ENCODE results near the gene TADA1.

TADA1 gene, protein sequence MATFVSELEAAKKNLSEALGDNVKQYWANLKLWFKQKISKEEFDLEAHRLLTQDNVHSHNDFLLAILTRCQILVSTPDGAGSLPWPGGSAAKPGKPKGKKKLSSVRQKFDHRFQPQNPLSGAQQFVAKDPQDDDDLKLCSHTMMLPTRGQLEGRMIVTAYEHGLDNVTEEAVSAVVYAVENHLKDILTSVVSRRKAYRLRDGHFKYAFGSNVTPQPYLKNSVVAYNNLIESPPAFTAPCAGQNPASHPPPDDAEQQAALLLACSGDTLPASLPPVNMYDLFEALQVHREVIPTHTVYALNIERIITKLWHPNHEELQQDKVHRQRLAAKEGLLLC

DNA sequence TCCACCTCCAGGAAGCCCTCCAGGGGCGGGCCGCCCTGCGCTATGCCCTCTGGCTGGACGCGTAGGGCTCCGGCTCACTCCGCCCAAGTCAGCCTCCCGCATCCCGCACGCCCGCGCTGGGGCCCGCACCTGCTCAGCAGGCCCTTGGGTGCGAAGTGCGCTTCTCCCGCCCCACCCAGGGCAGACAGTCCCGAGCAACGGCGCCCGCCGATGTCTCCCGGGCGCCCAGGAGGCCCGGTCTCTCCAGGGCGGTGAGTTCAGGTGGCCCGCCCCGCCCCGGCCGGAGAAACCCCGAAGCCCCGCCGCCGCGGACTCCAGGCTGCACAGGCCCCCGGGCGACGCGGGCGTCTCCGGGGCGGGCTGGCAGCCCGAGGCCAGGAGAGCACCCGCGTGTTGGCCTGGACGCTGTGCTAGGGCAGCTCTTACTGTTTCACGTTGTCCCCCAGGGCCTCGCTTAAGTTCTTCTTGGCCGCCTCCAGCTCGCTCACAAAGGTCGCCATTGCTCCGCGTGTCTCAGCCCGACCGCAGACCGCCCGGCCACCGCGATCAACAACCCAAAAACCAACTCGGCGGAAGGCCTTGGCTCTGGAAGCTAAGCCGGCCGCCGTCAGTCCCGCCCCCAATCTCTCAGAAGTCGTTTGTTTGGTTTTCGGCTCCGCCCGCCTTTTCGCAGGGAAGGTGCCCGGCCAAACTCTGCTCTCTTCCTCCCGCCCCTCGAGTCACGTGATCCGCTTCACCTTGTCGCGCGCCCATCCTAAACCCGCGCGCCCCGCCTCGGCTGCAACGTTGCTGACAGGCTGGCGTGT, at the start of gene TADA1:
Gene TADA1, minus strand, starts transcription at position 531 of the 806 bp plus-strand sequence. Its CDS starts 31 bp downstream, at position 500.
- DNase-seq (ENCODE audit: low read depth), result peak; percentile 92

DNA sequence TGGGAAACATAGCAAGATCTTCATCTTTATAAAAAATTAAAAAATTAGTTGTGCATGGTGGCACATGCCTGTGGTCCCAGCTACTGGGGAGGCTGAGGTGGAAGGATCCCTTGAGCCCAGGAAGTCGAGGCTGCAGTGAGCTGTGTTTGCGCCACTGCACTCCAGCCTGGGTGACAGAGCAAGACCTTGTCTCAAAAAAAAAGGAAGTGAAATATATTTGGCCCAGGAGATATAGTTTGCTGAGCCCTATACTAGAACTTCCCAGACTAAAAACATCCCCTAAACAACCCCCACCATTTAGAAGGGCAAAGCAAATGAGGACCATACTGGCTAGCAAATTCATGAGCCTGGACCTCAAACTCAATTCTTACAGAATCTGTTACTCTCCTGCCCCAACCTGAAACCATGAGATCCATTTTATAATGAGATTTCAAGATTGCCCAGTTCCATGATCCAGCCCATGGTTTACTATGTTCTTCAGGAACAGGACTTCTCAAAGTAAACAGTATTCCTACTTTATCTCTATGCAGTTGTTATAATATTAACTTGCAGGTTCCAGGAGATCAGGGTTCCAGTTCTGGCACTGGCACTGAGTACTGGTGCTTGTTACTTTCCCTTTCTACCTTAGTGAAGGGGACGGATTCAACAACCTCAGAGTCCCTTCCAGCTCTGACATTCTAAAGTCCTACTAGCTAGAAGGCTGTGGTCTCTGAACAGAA, 48.9 kb upstream of the TADA1 start:
- DNase-seq (ENCODE audit: low read depth), result no peak

DNA sequence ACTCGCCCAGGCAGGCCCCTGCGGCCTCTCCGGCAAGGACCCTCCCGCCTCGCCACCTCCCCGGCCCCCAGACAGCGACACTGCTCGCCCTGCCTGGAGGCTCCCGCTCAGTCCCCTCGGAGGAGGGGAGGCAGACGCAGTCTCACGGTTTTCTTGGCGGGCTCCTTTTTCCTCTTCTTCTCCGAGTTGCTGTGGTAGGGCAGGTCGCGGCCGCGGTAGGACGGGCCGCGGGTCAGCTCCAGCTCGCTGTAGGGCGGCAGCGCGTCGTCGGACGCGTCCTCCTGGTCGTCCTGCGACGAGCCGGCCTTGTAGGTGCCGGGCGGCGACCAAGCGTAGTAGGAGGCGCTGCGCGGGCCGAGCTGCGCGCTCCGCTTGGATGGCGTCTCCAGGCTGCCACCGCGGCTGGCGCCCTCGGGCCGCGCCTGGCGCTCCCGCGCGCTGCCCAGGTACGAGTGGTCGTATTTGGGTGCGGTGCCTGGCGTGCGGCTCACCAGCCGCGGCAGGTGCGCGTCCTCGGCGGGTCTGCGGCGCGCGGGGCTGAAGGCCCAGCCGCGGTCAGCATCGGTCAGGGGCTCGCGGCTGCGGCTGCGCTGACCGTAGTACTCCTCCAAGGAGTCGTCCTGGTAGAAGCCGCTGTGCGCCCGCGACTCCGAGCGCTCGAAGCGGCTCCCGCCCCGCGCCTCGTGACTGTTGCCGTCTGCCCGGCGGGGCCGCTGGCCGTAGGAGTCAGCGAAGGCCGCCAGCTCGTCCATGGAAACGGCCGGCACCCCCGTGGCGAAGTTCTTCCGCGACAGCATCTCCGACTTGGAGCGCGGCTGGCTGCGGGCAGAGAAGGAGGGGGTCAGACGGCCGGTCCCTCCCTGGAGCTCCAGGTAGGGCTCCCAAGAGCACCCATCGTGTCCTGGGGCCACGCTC, 44.8 kb upstream of the TADA1 start:
- no peak for DNase-seq (ENCODE audit: low read depth)

DNA sequence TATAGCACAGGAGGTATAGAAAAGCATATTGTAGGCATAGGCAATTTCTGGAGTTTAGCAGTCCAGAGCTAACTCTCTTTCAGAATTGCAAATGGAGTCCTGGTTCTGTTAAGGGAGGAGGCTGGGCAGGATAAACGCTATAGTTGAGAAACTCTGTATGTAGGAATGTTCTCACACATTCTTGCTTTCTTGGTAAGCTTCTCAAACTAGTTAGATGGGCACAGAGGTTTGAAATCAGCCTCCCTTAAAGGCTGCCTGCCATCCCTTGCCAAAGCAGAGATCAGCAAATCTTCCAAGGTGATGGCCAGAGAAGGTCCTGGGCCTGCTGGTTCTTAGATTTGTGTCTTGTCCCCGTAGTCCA, 42.9 kb upstream of the TADA1 start:
- DNase-seq (ENCODE audit: low read depth), result no peak

DNA sequence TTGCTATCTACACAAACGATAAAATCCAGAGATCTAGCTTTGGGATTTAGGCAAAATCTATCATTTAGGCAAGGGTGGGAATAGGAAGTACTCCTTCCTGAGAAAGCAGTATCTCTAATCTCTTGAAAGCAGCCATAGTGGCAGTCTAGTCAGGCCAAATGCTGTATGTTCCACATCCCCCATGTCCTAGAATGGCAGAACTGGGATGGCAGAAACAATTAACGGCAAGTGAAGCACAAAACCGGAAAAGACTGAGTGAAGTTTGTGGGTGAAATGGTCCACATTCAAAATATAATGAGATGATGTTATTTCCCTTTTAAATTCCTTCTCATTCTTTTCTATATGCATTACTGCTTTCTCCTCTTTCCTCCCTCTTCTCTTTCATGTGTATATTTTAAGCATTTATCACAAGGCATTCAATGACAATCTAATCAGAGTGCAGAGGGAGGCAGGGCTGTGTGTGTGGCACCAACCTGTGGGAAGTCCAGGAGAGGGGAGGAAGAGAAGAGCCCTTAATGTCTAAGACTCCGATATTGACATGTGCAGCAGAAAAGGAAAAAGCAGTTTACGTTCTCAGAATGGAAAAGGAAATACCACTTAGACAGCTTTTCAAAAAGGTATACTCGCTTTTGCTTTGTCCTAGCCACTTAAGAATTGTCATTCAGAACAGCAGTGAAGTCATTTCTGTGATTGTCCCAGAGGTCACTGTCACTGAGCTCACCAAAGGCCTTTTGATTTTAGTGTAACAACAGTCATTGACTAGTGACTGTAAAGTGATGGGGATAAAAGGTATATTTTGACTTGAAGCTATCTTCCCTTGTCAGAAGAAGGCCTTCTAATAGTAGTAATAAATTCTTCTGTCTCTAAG, 42.3 kb upstream of the TADA1 start:
- DNase-seq (ENCODE audit: low read depth), result no peak

DNA sequence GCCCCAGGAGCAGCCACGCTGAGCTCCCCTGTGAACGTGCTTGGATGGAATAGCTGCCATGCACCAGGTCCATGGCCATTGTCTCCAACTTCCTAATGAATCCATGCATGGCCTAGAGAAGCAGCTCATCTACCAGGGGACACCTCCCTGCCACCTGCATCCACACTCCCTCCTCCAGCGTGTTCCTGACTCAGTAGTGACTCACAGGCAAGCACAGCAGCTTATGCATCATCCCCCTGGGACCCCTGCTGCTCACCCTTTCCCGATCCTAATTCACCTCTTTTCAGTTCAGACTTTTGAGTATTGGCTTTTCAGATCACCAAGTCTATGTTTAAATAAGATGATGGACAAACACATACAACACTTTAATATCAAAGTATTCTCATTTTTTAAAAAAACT, 39.9 kb upstream of the TADA1 start:
- no peak for DNase-seq (ENCODE audit: low read depth)

DNA sequence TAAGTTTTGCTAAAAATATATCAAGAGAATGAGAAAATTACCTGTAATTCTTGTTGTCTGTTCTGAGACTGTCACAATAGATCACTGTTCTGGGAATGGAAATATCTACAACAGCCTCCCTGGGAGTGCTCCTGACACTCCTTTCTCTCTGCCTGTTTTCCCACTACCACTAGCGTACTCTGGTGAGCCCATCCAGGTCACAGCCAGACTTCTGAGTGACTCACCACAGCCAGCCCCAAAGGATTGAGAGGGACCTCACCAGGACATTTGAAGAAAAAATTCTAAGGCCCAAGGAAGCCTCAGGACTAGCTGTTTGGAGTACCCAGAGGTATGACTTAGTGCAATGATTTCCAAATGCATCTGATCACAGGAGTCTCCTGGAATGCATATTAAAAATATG, 39.0 kb upstream of the TADA1 start:
- DNase-seq (ENCODE audit: low read depth), result no peak

DNA sequence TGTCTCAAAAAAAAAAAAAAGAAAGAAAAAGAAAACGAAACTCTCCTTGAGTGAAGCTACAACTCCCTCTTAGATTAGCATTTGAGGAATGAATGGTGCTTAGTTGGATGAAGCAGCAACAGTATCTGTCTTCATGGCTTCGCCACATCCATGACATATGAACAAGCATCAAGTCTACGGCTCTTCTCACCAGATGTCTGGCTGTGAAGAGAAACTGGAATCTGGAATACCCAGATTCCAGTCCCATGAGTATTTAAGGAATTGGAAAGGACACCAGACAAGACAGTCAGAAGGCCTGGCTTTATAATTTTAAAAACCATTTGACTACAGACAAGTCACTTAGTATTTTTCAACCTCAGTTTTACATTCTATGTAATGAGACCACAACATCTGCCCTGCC, 38.0 kb upstream of the TADA1 start:
- no peak for DNase-seq (ENCODE audit: low read depth)

DNA sequence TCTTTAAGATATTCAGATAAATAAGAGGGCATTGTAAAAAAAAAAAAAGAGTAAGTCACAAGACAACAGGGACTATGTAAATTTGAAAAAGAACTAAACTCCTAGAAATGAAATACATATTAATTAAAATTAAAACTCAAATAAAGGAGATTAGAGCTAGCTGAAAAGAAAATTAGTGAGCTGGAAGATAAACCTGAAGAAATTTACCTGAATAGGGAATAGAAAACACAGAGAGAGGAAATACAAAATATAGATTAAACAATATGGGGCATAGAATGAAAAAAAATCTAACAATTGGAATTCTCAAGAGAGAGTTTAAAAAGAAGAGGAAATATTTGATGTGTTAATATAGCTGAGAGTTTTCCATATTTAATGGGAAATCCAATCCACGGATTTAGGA, 35.6 kb upstream of the TADA1 start:
- no peak for DNase-seq (ENCODE audit: low read depth)

DNA sequence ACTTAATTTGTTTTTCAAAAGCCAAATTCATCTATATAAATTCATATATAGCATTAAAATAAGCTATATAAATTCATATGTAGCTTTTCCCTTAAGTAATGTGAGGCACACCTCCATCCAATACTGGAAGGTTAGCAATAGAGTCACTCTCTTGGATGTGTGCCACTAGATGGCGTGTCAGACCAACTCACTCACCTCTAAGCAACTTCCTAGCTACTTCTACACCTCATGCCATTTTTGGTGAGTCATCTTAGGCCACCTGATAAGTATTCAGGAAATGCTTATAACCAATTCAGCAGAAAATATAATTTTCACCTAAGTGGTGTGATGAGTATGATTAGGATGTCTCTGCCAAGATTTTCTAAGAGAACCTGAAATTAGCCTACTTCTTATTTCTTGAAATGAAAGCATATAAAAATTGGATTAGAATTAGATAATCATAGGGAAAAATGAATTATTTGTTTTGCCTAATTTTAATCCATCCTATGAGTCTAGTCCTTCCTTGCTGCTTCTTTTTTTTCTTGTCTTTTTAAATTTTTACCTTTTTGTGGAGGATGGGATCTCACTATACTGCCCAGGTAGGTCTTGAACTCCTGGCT, 34.4 kb upstream of the TADA1 start:
- no peak for DNase-seq (ENCODE audit: low read depth)

DNA sequence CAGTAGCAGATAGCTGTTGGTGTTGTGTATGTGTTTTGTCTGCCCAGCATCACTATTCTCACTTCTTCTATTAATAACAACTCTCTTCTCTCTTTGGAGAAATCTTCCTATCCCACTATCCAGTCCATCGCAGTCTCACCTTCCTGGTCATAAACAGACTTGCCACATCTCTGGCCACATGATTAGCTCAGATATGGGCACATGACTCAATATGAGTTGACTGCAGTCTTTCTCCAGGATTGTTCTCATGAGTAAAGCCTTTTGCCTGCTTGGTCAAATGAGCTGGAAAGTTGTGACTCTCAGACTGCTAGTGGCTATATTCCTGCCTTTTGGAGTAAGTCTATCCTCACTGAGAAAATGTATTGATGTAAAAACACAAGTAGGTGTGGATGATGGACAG, 32.9 kb upstream of the TADA1 start:
- DNase-seq (ENCODE audit: low read depth), result no peak

DNA sequence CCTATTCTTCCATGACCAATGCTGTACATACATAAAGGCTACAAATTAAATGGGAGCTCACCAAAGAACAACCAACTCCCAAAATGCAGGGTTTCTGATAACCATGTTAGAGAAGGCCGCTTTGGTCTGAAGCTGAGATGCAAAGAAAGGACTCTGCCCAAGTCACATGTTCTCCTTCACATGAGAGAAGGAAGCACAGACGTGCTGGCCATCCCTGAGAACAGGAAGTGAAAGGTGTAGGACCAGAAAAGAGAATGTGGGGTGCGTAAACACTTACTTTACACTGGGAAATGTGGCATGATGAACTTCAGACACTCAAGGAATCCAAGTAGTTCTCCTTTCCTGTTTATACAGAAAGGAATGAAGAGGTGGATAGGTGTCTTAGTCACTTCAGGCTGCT, 31.7 kb upstream of the TADA1 start:
- DNase-seq (ENCODE audit: low read depth), result no peak

DNA sequence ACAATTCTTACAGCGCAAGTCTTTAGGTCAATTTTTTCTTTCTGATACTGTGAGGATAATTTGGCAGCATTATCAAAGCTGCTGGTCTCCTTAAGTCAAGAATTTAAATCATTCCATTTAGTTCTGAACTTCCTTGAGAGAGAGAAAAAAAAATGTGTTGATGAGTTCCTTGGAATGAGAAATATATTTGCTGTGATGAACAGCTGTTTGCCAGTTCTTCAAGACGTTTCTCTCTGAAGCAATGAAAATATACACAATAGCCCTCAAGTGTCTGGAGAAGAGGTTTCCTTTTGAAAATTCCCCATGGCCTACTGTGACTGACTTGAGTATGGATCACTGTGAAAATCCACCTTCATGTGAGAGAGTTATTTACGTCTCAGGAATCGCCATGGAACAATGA, 31.0 kb upstream of the TADA1 start:
- DNase-seq (ENCODE audit: low read depth), result no peak

DNA sequence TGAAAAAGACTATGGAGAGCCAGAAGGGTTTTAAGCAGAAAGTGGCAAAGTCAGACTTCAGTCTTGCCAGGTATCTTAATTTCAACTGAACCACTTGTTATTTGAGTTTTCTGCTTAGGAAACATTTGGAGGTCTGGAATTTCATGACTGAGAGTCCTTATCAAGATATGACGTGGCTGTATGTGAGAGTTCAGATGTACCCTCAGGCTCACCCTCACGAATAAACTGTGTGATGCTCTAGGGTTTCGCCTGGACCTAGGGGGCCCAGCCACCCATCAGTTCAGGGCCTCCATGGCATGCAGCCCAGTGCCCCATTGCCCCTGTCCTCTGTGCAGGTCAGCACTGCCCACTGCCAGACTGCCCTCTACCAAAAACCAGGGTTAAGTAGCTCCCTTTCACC, 30.6 kb upstream of the TADA1 start:
- no peak for DNase-seq (ENCODE audit: low read depth)

DNA sequence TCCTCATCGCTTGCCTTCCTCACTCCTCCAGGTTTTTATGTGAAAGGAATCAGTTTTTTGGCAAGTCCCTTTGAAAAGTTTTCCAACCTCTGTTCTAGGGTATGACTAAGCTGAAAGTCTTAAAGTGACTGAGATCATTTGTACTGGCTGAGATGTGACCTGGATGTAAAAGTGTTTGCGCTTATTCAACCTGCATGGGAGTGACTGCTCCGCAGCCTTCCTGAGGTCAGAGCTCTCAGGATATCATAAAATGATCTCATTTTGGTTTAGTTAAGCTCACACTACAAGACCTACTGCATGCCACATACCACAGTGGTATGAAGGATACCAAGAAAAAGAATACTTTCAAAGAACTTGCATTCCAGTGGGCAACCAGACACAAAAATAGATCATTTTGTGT, 29.8 kb upstream of the TADA1 start:
- DNase-seq (ENCODE audit: low read depth), result no peak

DNA sequence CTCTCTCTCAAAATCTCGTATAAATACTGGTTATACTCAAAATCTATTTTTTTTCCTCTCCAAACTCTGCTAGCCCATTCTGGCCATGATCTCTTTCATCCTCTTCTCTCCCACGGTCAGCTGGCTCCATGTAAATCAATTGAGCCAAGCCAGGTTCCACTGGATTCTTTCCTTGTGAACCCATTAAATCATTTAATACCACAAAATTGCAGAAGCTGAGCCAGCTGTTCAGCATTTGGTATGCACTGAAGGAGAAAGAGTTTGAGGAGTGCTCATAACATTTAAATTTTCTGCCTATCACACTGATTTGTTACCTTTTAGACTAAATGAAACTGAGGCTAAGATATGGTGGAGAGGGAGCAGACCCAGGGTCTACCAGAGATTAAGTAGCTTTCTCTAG, 29.1 kb upstream of the TADA1 start:
- DNase-seq (ENCODE audit: low read depth), result no peak

DNA sequence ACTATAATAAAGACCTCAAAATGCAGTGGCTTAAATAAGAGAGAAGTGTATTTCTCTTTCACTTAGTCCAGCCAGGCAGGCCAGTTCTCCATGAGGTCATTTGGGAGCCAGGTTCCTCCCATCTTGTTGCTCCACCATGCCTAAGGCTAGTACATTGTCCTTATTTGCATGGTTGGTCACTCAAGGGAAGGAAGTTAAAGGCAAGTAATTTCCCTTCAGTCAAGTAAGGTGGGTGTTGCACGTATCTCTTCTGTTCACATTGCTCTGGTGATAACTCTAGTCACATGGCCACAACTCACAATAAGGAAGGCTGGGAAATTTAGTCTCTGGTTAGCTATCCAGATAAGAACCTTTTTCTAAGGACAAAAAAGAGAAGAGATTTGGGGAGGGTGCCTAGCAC, 27.2 kb upstream of the TADA1 start:
- DNase-seq (ENCODE audit: low read depth), result no peak

DNA sequence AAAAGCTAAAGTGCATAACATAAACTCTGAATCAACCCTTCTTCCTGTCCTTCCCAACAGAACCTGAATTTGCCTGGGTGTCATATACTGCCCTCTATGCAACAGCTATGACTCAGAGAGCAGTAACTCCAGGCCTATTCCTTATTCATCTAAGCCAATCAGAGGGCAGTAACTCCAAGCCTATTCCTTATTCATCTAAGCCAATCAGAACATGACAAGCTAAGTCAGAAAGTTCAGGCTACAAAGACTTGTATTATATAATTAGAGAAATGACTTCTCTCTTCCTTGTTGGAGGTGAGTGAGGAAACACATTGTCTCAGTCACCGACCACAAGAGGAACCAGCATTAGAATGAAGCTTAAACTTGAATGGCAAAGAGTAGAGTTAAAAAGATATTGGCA, 26.2 kb upstream of the TADA1 start:
- DNase-seq (ENCODE audit: low read depth), result no peak

DNA sequence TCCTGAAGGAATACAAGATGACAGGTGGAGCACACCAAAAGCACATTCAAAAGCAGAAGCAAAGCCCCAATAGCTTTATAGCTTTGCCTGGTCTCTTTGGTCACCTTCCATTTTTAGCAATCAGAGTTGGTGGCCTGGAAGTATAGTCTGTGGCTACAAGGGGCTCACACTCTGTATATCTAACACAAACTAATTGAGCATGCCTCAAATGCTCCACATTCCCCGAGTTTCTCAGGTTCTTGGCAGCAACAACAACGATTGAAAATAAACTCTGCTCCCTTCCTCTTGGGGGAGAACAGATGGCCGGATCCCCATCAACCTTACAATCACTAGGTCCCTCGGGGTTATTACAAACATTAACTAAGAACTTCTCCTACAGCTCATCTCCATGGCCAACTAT, 24.9 kb upstream of the TADA1 start:
- no peak for DNase-seq (ENCODE audit: low read depth)

DNA sequence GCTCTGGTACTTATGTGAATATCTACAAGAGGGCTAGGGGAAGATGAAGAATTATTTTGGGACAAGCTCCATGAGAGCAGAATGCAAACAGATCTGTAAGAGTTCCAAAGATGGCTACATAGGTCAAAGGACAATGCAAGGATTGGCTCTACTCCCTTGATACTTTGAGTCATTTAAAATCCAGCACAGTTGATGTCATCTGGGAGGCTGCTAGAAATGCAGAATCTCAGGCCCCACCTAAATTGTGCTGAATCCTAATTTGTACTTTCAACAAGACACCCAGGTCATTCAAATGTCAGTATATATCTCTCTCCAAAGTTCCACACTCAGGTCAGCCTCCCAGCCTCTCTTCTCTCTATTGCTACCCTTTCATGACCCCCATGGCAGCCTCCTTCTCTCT, 23.7 kb upstream of the TADA1 start:
- no peak for DNase-seq (ENCODE audit: low read depth)

DNA sequence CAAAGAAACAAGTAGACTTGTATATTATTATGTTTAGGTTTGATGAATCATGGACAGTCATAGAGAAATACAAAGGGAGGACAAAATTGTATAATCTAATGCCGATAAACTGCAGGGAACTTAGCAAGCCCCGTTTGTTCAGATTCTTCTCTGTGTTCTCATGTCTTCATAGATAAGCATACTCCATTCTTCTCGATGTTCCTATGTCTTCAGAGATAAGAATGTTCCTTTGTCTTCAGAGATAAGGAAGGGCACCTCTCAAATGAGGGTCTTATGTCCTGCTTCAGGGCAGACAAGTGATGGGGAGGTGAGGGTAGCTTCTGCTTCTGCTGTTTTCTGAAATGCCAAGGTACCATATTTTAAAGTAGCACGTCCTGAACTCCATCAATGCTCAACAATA, 19.7 kb upstream of the TADA1 start:
- DNase-seq (ENCODE audit: low read depth), result no peak

Data from stimulated activated CD8-positive, alpha-beta memory T cell treated with anti-CD3 and anti-CD28 coated beads, Interleukin-15, amount 100 ng/mL, for 24 hours (primary cell).